NCI-H1048 (cell line): ENCODE results near the gene CPM.
A peak's percentile ranks its signal among the peaks of the same experiment; 100 is the strongest.
"Not testable (repeated sequence)": the region's sequence is repeated elsewhere in the genome, so short reads cannot be mapped to it uniquely, and the experiment has no call there.

Experiments
- DNase-seq: peaks from one replicate; lab custom pipeline; 2025; lab: John Stamatoyannopoulos, UW

CPM gene

DNA sequence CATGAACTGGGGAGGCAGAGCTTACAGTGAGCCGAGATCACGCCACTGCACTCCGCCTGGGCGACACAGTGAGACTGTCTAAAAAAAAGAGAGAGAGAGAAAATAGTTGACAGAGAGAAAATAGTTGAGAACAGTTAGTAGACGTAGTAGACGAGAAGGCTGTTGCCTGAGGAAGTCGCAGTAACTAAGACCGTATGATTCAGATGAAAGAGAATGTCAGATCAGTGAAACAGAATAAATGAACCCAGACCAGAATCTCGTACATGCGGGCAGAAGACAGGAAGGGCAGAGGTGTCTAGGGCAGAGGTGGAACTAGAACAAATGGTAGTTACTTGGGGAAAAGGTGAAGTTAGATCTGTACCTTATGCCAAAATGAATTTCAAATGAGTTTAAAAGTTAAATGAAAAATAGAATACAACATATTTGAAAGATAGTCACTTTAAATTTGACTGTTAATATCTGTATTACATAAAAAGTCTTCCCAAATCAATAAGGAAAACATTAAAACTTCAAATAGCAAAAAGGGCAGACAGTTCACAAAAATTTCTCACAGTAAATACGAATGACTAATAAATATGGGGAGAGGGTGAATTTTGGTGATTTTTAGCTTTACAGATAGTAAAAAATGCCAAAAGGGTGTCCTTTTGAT lies 107.3 kb downstream of the CPM start:
- no peak for DNase-seq

- no peak for DNase-seq
These were observed 108.2 kb downstream of the CPM start for GRCh38 chr12:68824597-68825250.

DNA sequence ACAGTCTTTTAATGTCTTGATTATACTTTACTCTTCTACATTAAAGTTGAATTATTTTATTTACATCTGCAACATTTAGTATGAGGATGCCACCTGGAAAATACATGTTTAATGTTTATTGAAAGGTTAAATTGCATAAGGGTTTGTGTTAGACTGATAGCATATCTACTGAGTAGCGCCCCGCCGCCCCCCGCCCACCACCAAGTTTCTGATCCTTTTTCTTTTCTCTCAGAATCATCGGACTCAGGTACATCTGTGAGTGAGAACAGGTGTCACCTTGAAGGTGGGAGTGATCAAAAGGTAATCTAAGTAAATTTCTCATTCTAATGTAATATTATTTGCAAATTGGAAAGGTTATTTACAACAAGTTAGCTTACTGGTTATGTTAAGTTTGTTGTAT lies 108.8 kb downstream of the CPM start:
- no peak for DNase-seq

- no peak for DNase-seq
These were observed 109.3 kb downstream of the CPM start for GRCh38 chr12:68823696-68824095.

- DNase-seq, result no peak
These were observed 111.4 kb downstream of the CPM start for GRCh38 chr12:68821357-68822188.

- not testable (repeated sequence) for DNase-seq
These were observed 113.5 kb downstream of the CPM start for GRCh38 chr12:68819481-68819880.

GRCh38 chr12:68815928-68816800 lies 116.8 kb downstream of the CPM start:
- DNase-seq, result no peak

- no peak for DNase-seq
These were observed 117.6 kb downstream of the CPM start for GRCh38 chr12:68815232-68815927.

- DNase-seq, result no peak
These were observed 118.3 kb downstream of the CPM start for GRCh38 chr12:68814490-68815231.

DNA sequence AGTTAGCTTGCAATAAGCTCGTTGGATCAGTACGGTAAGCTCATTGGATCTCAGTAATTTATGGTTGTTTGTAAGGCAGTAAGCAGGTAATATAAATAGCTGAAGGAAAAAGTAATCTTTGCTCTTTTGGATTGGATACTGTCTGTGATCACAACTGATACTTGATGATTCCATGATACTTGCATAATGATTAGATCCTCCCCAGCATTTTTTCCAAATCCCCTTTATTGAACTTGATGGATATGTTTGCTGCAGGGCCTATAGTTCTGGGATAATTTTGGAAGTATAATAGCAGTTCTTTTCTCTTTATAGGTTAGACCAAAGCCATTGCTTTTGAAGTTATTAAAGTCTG lies 119.8 kb downstream of the CPM start:
- no peak for DNase-seq

- DNase-seq, result no peak
These were observed 120.3 kb downstream of the CPM start for GRCh38 chr12:68812553-68813241.

DNA sequence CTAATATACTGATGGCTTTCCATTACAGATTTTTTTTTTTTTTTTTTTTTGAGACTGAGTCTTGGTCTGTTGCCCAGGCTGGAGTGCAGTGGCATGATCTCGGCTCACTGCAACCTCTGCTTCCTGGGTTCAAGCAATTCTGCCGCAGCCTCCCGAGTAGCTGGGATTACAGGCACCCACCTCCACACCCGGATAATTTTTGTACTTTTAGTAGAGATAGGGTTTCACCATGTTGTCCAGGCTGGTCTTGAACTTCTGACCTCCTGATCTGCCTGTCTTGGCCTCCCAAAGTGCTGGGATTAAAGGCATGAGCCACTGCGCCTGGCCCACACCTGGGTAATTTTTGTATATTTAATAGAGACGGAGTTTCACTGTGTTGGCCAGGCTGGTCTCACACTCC lies 121.4 kb downstream of the CPM start:
- not testable (repeated sequence) for DNase-seq

- not testable (repeated sequence) for DNase-seq
These were observed 123.0 kb downstream of the CPM start for GRCh38 chr12:68810027-68810389.

GRCh38 chr12:68809190-68810026 lies 123.6 kb downstream of the CPM start:
- DNase-seq, result no peak

DNA sequence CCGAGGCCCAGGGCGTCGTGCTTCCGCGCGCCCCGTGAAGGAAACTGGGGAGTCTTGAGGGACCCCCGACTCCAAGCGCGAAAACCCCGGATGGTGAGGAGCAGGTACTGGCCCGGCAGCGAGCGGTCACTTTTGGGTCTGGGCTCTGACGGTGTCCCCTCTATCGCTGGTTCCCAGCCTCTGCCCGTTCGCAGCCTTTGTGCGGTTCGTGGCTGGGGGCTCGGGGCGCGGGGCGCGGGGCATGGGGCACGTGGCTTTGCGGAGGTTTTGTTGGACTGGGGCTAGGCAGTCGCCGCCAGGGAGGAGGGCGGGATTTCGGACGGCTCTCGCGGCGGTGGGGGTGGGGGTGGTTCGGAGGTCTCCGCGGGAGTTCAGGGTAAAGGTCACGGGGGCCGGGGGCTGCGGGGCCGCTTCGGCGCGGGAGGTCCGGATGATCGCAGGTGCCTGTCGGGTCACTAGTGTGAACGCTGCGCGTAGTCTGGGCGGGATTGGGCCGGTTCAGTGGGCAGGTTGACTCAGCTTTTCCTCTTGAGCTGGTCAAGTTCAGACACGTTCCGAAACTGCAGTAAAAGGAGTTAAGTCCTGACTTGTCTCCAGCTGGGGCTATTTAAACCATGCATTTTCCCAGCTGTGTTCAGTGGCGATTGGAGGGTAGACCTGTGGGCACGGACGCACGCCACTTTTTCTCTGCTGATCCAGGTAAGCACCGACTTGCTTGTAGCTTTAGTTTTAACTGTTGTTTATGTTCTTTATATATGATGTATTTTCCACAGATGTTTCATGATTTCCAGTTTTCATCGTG lies 124.4 kb downstream of the CPM start:
- peak; percentile 56 for DNase-seq

DNA sequence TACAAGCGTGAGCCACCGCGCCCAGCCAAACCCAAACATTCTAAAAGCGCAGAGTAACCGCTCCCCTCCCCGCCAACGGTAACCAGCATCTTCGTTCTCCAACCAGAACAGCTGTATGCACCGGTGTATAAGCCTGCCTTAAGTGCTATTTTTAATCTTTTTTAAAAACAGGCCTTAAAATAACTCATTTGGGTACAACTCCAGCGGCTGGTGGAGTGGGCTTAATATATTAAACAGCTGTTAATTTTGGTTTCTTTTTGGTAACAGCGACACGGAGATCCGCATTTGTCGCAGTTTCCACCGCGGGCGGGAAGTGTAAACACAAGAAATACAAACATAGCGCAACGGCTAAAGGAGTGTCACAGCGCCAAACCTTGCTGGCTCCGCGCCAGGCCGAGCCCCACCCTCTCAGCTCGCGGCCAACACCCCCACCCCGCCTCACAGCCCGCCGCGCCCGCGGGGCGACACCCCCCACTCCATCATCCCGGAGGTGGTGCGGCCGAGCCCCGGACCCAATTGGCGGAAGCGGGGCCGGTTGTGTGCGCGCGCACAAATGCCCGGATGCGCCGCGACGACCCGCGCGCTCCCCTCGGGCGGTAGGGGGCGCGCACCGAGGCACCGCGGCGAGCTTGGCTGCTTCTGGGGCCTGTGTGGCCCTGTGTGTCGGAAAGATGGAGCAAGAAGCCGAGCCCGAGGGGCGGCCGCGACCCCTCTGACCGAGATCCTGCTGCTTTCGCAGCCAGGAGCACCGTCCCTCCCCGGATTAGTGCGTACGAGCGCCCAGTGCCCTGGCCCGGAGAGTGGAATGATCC lies 125.2 kb downstream of the CPM start, which contains the start of gene MDM2:
Gene MDM2, plus strand, starts transcription at position 602 of the 812 bp plus-strand sequence. CDS start 301 bp downstream, outside the sequence.
- peak; percentile 91 for DNase-seq

GRCh38 chr12:68807274-68807575 lies 125.7 kb downstream of the CPM start:
- not testable (repeated sequence) for DNase-seq
